Smooth muscle cell (in vitro differentiated cells): ENCODE data around the gene R3HDM4. TPM values are rescaled to one million over a fixed set of nuclear protein-coding genes. Genes with fewer than 3 reads are reported as not detected.

Source experiments
- DNase-seq: peaks from one replicate; lab custom pipeline; 2025; ENCODE audit not compliant: unreplicated experiment; lab: John Stamatoyannopoulos, UW
- H2AFZ ChIP-seq: fragments of 200-600 bp; sonication (generic); 2 replicates; pipeline ENCODE4 v1.6.0; 2016; ENCODE audit warnings: antibody characterized with exemption, low read depth, mild to moderate bottlenecking
- H3F3A ChIP-seq: fragments of 200-600 bp; sonication (generic); 2 replicates; pipeline ENCODE4 v1.6.0; 2017; ENCODE audit warnings: antibody characterized with exemption, low read depth
- H3K27ac ChIP-seq: fragments of 200-600 bp; sonication (generic); 2 replicates; pipeline ENCODE4 v1.5.1; 2016; ENCODE audit warnings: low read depth, mild to moderate bottlenecking
- H3K27me3 ChIP-seq: fragments of 200-600 bp; sonication (generic); 2 replicates; pipeline ENCODE4 v1.6.1; 2016; ENCODE audit warnings: low read depth, mild to moderate bottlenecking
- H3K36me3 ChIP-seq: fragments of 200-600 bp; sonication (generic); 2 replicates; pipeline ENCODE4 v1.5.1; 2016; ENCODE audit warnings: low read depth
- H3K4me1 ChIP-seq: fragments of 200-600 bp; sonication (generic); 2 replicates; pipeline ENCODE4 v1.5.1; 2016; ENCODE audit warnings: low read depth
- H3K4me2 ChIP-seq: fragments of 200-600 bp; sonication (generic); 2 replicates; pipeline ENCODE4 v1.6.0; 2016; ENCODE audit warnings: mild to moderate bottlenecking
- H3K4me3 ChIP-seq: fragments of 200-600 bp; sonication (generic); 2 replicates; pipeline ENCODE4 v1.5.1; 2016; ENCODE audit warnings: mild to moderate bottlenecking
- H3K79me2 ChIP-seq: fragments of 200-600 bp; sonication (generic); 2 replicates; pipeline ENCODE4 v1.6.0; 2016; ENCODE audit warnings: low read depth, mild to moderate bottlenecking
- H3K9ac ChIP-seq: fragments of 200-600 bp; sonication (generic); 2 replicates; pipeline ENCODE4 v1.6.0; 2016; ENCODE audit warnings: low read depth
- H3K9me3 ChIP-seq: fragments of 200-600 bp; sonication (generic); replicated peaks from 2 replicates; pipeline ENCODE4 v1.5.1; 2016; ENCODE audit warnings: low read depth
- H4K20me1 ChIP-seq: fragments of 200-600 bp; sonication (generic); 2 replicates; pipeline ENCODE4 v1.6.0; 2016; ENCODE audit warnings: low read depth
- CTCF ChIP-seq: fragments of 200-600 bp; sonication (generic); IDR thresholded peaks from 2 replicates; pipeline ENCODE4 v1.5.1; 2017; ENCODE audit warnings: borderline replicate concordance, mild to moderate bottlenecking, antibody characterized with exemption; ENCODE audit not compliant: insufficient read depth, poor library complexity, severe bottlenecking
- WGBS: methylation state at CpG from one replicate; pipeline ENCODE4 v1.1.7; 2016; ENCODE audit warnings: low lambda C conversion rate; 5-methylcytosine and 5-hydroxymethylcytosine counted together
- polyA plus RNA-seq: library from polyadenylated mRNA; unstranded; fragments of >200 nt; fragmentation: Nextera tagmentation; extraction: Ambion mirVana; gene quantifications from 2 replicates; pipeline ENCODE4 v1.2.1, GENCODE V29; 2016
- total RNA-seq: library from RNA; depleted of rRNA; stranded (reverse); fragments of >200 nt; gene quantifications from 2 replicates; pipeline ENCODE4 v1.2.3, GENCODE V29; 2014

The R3HDM4 gene
- total and polyA plus RNA-seq, 2 experiments from 2014 or later = 42.3 to 69.4 TPM

DNA sequence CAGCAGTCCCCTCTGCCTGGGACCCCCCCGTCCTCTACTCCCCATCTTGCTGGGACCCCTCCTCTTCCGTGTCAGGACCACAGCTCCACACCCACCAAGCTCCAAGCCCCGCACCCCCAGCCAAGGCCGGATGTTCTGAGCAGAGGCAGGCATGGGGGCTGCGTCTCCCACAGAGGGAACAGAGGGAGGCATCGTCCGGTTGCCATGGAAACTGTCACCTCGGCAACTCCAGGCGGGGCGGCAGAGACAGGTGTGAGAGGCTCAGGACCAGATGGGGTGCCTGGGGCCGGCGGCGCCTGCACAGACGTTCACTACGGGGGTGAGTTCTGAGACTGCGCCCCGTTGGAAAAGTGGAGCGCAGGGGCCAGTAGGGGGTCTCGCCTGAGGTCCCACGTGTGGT is 14.4 kb downstream of the R3HDM4 start:
- no peak for TF ChIP-seq CTCF
- peaks cover 49% of the 10 kb centered on the region for H4K20me1 ChIP-seq
- no peaks in the 10 kb centered on the region for H3K9me3 ChIP-seq
- no peaks in the 10 kb centered on the region for H3K36me3 ChIP-seq
- no peak for DNase-seq
- H3K4me2 ChIP-seq = no peak overlapping the region
- no peaks in the 10 kb centered on the region for H3K27me3 ChIP-seq
- H3F3A ChIP-seq = peaks cover 3% of the 10 kb centered on the region
- H3K4me1 ChIP-seq = peaks cover 4% of the 10 kb centered on the region
- no peak overlapping the region for H3K9ac ChIP-seq
- no peak overlapping the region for H2AFZ ChIP-seq
- peaks cover 12% of the 10 kb centered on the region for H3K79me2 ChIP-seq
- H3K27ac ChIP-seq = no peak overlapping the region
- 92% methylated on average over 19 of the region's 20 CpGs for WGBS
- H3K4me3 ChIP-seq = no peak overlapping the region

GRCh38 chr19:897442-898039 is 15.5 kb downstream of the R3HDM4 start:
- Histone ChIP-seq H3K79me2 (peaks cover 3% of the 10 kb centered on the region), H3K4me3 (no peak overlapping the region), H3K4me1 (no peaks in the 10 kb centered on the region), H3K36me3 (no peaks in the 10 kb centered on the region), H4K20me1 (peaks cover 38% of the 10 kb centered on the region), H2AFZ (no peak overlapping the region), H3K27ac (no peak overlapping the region), H3K9me3 (no peaks in the 10 kb centered on the region), H3K4me2 (no peak overlapping the region), H3K9ac (no peak overlapping the region), H3K27me3 (no peaks in the 10 kb centered on the region), H3F3A (peaks cover 5% of the 10 kb centered on the region)
- 93% methylated on average over 26 of the region's 26 CpGs for WGBS
- no peak for DNase-seq
- TF ChIP-seq CTCF = no peak

- no peaks in the 10 kb centered on the region for H3K9me3 ChIP-seq
- H3K4me1 ChIP-seq = no peaks in the 10 kb centered on the region
- no peak overlapping the region for H3K27ac ChIP-seq
- DNase-seq = no peak
- no peak overlapping the region for H3K4me2 ChIP-seq
- TF ChIP-seq CTCF = no peak
- peaks cover 32% of the 10 kb centered on the region for H4K20me1 ChIP-seq
- H3K79me2 ChIP-seq = peaks cover 6% of the 10 kb centered on the region
- no peaks in the 10 kb centered on the region for H3K27me3 ChIP-seq
- H2AFZ ChIP-seq = no peak overlapping the region
- H3K9ac ChIP-seq = no peak overlapping the region
- 96% methylated on average over 11 of the region's 11 CpGs for WGBS
- peaks cover 5% of the 10 kb centered on the region for H3F3A ChIP-seq
- no peaks in the 10 kb centered on the region for H3K36me3 ChIP-seq
- no peak overlapping the region for H3K4me3 ChIP-seq
These were observed 16.0 kb downstream of the R3HDM4 start for GRCh38 chr19:896999-897398.

DNA sequence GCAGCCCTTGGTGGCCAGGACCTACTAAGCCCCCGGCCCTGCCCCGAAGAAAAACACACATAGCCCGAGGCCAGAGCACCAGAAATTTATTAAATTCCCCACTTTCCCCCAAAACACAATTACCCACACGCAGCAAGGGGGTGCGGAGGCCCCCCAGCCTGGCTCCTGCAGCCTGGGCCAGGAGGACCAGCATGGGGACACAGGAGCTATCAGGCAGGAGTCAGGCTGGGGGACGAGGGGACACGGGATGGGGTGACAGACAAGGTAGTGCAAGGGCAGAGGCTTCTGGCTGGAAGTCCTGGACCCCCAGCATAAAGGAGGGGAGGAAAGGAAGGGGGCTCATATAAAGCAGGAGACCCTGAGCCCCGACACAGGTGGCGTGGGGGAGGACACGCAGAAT is 16.6 kb downstream of the R3HDM4 start:
- Histone ChIP-seq H3K36me3 (no peaks in the 10 kb centered on the region), H4K20me1 (peaks cover 27% of the 10 kb centered on the region), H3K4me2 (no peak overlapping the region), H3K27ac (no peak overlapping the region), H3K4me3 (no peak overlapping the region), H3K4me1 (no peaks in the 10 kb centered on the region), H2AFZ (no peak overlapping the region), H3K9me3 (no peaks in the 10 kb centered on the region), H3F3A (peaks cover 5% of the 10 kb centered on the region), H3K9ac (no peak overlapping the region), H3K27me3 (no peaks in the 10 kb centered on the region), H3K79me2 (peaks cover 8% of the 10 kb centered on the region)
- DNase-seq = no peak
- no peak for TF ChIP-seq CTCF
- 85% methylated on average over 10 of the region's 10 CpGs for WGBS
